GM18873 (cell line): ENCODE measurements around the gene MYBPHL.

Experiments used
- ATAC-seq: cut with Tn5 transposase; IDR thresholded peaks from one replicate; pipeline ENCODE4 v1.9.1; 2021; ENCODE audit warnings: mild to moderate bottlenecking, moderate library complexity, moderate number of reproducible peaks; ENCODE audit not compliant: unreplicated experiment, low FRiP score

Gene MYBPHL

DNA sequence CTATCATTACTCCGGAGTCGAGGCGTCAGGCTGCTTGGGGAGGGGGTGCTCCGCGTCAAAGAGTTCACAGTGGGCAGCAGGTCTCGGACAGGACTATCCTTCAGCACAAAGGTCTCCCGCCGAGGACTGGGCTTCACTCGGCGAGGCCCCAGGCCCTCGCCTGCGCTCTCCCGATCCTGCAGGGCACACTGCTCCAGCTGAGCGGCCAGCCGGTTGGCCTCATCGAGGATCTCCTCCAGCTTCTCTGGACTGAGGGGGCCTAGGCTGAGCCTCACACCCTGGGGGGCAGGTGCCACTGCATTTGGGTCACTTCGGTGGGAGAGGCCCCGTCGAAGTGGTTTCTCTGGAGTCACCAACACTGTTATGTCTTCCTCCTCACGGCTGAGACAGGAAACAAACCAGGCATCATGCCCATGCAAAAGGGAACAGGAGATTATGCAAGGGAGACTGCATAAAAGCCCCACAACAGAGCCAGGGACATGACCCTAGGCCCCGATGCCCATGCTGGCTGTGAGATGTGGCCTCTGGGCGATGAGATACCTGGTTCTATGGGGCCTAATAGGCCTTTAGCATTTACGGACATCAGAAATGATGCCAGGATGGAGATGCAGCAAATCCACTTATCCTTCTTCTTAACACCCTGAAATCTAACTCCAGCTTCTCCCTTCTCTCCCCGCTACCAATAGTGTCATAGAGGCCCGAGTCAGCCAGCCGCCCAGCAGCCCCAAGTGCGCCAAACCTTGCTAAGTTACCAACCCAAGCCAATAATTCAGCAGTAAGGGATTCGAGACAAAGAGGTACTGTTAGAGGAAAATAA is 24.9 kb downstream of the MYBPHL start:
- no peak for ATAC-seq

- ATAC-seq: no peak
Observed at GRCh38 chr1:109280862-109281261, 25.9 kb downstream of the MYBPHL start.

- ATAC-seq: no peak
Observed at GRCh38 chr1:109279615-109280278, 27.1 kb downstream of the MYBPHL start.

GRCh38 chr1:109277434-109278204 is 29.2 kb downstream of the MYBPHL start:
- ATAC-seq: peak; percentile 72

DNA sequence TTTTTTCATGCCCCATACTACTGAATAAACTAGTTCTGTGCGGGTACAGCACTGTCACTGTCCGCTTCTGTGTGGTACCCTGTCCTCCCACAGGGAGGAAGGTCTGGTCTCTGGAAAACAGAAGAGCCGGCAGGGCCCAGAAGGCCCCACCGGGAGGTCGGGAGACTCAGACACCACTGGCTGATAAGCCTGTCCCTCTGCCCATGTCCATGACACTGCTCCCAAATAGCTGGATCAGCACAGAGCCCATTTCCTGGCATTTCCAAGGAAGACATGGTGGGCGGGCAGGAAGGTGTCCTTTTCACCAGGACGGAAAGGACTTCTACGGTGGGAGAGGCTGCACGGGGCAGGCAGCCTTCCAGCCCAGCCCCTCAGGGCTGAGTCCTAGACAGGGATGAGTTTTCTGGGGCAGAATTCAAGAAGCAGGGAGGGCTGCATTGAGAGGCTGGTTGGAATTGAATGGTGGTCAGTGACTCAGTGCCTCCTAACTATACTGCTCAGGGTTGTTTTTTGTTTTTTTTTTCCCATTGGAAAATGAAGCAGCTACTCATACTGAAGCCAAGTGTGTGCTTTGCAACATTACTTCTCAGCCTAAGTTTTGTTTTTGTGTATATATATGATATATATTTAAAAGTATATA is 31.0 kb downstream of the MYBPHL start:
- no peak for ATAC-seq

- ATAC-seq: no peak
Observed at GRCh38 chr1:109274533-109275476, 32.0 kb downstream of the MYBPHL start.

DNA sequence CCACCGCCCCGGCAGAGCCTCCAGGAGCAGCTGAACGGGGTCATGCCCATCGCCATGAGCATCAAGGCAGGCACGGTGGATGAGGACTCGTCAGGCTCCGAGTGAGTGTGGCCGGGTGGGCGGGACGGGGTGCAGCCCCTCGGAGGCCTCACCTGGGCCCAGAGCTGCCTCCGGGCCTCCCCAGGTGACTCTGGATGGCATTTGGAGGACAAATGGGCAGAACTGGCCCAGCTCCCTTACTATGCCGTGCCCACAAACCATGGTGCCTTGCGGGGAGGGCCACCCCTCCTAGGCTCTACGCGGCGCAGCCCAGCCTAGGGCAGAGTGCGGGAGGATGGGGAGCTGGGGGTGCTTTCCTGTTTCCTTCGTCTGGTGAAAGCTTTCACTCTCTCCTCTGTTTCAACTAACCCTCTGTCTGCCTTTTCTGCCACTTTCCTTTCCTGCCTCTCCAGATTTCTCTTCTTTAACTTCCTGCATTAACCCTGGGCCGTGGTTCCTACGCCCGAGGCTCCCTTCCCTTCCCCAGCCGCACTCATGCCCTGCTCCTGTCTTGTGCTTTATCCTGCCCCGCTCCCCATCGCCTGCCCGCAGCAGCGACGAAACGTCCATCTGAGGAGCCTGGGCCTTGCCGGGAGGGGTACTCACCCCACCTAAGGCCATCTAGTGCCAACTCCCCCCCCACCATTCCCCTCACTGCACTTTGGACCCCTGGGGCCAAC is 33.1 kb downstream of the MYBPHL start:
- no peak for ATAC-seq

DNA sequence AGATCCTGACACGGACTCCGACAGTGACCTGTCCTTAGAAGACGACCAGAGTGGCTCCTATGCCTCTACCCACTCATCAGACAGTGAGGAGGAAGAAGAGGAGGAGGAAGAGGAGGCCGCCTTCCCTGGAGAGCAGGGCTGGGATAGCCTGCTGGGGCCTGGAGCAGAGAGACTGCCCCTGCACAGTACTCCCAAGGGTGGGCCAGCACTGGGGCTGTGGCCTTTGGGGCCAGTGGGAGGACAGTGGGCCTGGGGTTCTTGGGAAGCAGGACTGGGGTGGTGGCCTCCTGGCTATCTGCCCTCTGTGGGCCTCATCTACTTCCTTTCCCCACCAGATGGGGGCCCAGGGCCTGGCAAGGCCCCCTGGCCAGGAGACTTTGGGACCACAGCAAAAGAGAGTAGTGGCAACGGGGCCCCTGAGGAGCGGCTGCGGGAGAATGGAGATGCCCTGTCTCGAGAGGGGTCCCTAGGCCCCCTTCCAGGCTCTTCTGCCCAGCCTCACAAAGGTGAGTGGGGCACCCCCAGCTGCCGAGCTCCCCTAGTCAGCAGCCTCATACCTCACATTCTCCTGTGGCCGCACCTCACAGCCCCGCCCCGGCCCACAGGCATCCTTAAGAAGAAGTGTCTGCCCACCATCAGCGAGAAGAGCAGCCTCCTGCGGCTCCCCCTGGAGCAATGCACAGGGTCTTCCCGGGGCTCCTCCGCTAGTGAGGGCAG is 33.8 kb downstream of the MYBPHL start:
- ATAC-seq: no peak

- no peak for ATAC-seq
Observed at GRCh38 chr1:109272021-109272799, 34.6 kb downstream of the MYBPHL start.

GRCh38 chr1:109271458-109271857 is 35.4 kb downstream of the MYBPHL start:
- ATAC-seq: no peak

GRCh38 chr1:109270623-109271317 is 36.0 kb downstream of the MYBPHL start:
- no peak for ATAC-seq

GRCh38 chr1:109269981-109270622 is 36.7 kb downstream of the MYBPHL start:
- no peak for ATAC-seq

DNA sequence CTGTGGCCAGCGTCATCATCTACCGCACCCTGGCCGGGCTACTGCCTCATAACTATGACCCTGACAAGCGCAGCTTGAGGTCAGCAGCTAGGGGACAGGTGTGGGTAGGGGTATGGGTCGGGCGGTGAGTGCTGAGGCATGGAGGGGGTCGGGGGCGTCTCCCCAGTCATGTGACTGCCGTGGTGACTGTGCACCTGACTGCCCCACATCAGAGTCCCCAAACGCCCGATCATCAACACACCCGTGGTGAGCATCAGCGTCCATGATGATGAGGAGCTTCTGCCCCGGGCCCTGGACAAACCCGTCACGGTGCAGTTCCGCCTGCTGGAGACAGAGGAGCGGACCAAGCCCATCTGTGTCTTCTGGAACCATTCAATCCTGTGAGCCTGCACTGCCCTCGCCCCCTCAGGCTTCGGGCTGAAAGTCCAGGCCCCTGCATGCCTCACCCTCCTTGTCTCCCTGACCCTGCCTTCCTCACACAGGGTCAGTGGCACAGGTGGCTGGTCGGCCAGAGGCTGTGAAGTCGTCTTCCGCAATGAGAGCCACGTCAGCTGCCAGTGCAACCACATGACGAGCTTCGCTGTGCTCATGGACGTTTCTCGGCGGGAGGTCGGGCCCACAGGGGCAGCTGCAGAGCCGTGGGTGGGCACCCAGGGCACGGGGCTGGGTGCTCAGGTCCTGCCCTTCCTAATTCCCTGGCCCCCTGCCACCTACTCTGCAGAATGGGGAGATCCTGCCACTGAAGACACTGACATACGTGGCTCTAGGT is 37.4 kb downstream of the MYBPHL start:
- no peak for ATAC-seq

- ATAC-seq: no peak
Observed at GRCh38 chr1:109268431-109269211, 38.2 kb downstream of the MYBPHL start.

GRCh38 chr1:109267743-109268300 is 39.0 kb downstream of the MYBPHL start:
- no peak for ATAC-seq
